ENCODE measurements around the gene CDC42EP2. TPM values are rescaled to one million over a fixed set of nuclear protein-coding genes. Genes with fewer than 3 reads are reported as not detected.

The CDC42EP2 gene
- total RNA-seq, 1 experiment from 2014 or later = 11.9 TPM

DNA sequence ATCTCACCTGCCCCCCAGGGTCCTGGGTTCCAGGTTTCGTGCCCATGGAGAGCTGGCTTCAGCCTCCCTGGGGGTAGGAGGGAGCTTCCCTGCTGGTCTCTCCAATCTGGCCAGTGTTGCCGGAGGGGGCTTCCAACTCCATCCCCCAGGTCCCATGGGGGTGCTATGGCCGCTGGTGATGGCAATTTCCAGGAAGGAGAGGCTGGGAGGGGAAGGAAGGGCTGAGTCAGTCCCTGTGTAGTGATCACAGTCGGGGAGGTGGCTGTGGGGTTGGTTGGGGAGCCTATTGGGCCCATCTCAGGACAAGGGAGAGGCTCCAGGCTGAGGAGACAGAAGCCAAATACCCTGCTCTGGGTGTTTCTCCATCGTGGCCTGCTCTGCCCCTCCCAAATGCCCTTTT, 5.7 kb upstream of the CDC42EP2 start:
- H3K4me3 Mint-ChIP-seq = no peak overlapping the region
- no peak for DNase-seq
- Histone ChIP-seq H2AK5ac (ENCODE audit: insufficient read length, low read length) (no peak overlapping the region), H3K27ac (ENCODE audit: insufficient read length, low read depth, low read length) (no peak overlapping the region), H3K9me3 (ENCODE audit: control insufficient read depth, low read depth, low read length) (no peaks in the 10 kb centered on the region), H3K27me3 (ENCODE audit: insufficient read depth, low read length) (no peaks in the 10 kb centered on the region; the same call in 1 of the 2 replicates), H3K23me2 (ENCODE audit: insufficient read length, low read depth, low read length, poor library complexity, severe bottlenecking) (no peaks in the 10 kb centered on the region), H3K4ac (ENCODE audit: low read depth, low read length) (no peak overlapping the region), H4K5ac (ENCODE audit: insufficient read length, low read depth, low read length) (no peak overlapping the region), H2BK5ac (ENCODE audit: insufficient read length, low read length) (no peak overlapping the region), H3K23ac (ENCODE audit: insufficient read length, low read depth, low read length) (no peak overlapping the region), H3K4me2 (ENCODE audit: insufficient read depth, insufficient read length, low read length) (no peak overlapping the region), H2BK15ac (ENCODE audit: low read depth, low read length) (no peak overlapping the region), H4K8ac (replicated peaks; ENCODE audit: insufficient read length, low read depth, low read length) (no peak overlapping the region), H2BK20ac (ENCODE audit: low read depth, low read length, poor library complexity, severe bottlenecking) (no peak overlapping the region), H3K14ac (ENCODE audit: insufficient read depth, low read length) (no peak overlapping the region), H3K56ac (ENCODE audit: insufficient read length, low read depth, low read length) (no peak overlapping the region), H3K79me1 (ENCODE audit: insufficient read depth, low read depth, low read length, poor library complexity, severe bottlenecking) (no peaks in the 10 kb centered on the region), H3K9ac (ENCODE audit: extremely low read depth, insufficient read length, low read length) (no peak overlapping the region), H4K91ac (ENCODE audit: insufficient read length, low read depth, low read length) (no peak overlapping the region), H3K18ac (ENCODE audit: insufficient read length, low read depth, low read length) (no peak overlapping the region), H4K20me1 (ENCODE audit: control insufficient read depth, insufficient read depth, insufficient read length) (no peaks in the 10 kb centered on the region), H3K79me2 (ENCODE audit: insufficient read depth, low read length) (no peaks in the 10 kb centered on the region), H3K4me1 (ENCODE audit: insufficient read depth, low read length) (no peaks in the 10 kb centered on the region), H3T11ph (ENCODE audit: low read length) (no peak overlapping the region), H2AFZ (ENCODE audit: low read length) (no peak overlapping the region), H2BK120ac (ENCODE audit: low read depth, low read length, poor library complexity, severe bottlenecking) (no peak overlapping the region), H2BK12ac (ENCODE audit: insufficient read length, low read depth, low read length) (no peak overlapping the region)
- H3K27me3 Mint-ChIP-seq (ENCODE audit: low read depth) = peaks cover 51% of the 10 kb centered on the region
- H3K36me3 Mint-ChIP-seq (ENCODE audit: insufficient read depth in 1 of 3, low read depth in 3 of 3) = peaks cover 10 to 13% (median 10%) of the 10 kb centered on the region in 3 experiments; a peak in 6 of 7 replicates
- peak overlapping the region in 1 of 3 experiments; percentile 31; a peak in 1 of 7 replicates for H3K27ac Mint-ChIP-seq
- H3K9me3 Mint-ChIP-seq = no peaks in the 10 kb centered on the region
- peaks cover 9 to 18% of the 10 kb centered on the region in 2 experiments for H3K4me1 Mint-ChIP-seq
- no CpG with 5 or more reads among the region's 5 CpGs for WGBS (ENCODE audit: extremely low coverage, insufficient read length, low lambda C conversion rate)
- no peak for TF ChIP-seq CTCF (conservative IDR thresholded peaks at IDR 0.05)

Measured in H9 (cell line).